HCT116 (cell line): ENCODE measurements around the gene ATP8A2. TPM values are rescaled to one million over a fixed set of nuclear protein-coding genes. Genes with fewer than 3 reads are reported as not detected.

Experiments used
- ATAC-seq: fragments of 200-7000 bp; cut with Tn5 transposase; 2 replicates; pipeline ENCODE4 v1.9.1; 2020; ENCODE audit warnings: mild to moderate bottlenecking, moderate library complexity
- BruUV-seq: library from RNA; stranded (reverse); fragments of 400-500 nt; replicated peaks from 2 replicates; lab custom pipeline; 2021; lab: Mats Ljungman, UMichigan
- CTCF ChIA-PET: fragments of 300-600 bp; sonication (Branson Sonifier 250); formaldehyde crosslinking; loops from one replicate; lab custom pipeline; 2021; ENCODE audit warnings: antibody characterized with exemption; lab: Charles Lee
- POLR2A ChIA-PET: fragments of 300-600, 350-600 bp; sonication (Branson Sonifier 250); formaldehyde crosslinking; loops from one replicate; lab custom pipeline; 2021; ENCODE audit warnings: antibody characterized with exemption; lab: Charles Lee
- RAD21 ChIA-PET, 2 experiments: fragments of 300-600 bp; sonication (Branson Sonifier 250); formaldehyde crosslinking; loops; one replicate each; lab custom pipeline; 2023; ENCODE audit warnings: low total read pairs in 2 of 2; ENCODE audit not compliant: uncharacterized antibody in 2 of 2, unreplicated experiment in 2 of 2, low non-redundant PET in 1 of 2; lab: Charles Lee
- DNase-seq: peaks from one replicate; pipeline ENCODE4 v3.0.0-alpha.2; 2010; ENCODE audit warnings: low read depth, low spot score
- H2AFZ ChIP-seq: fragments of 200-600 bp; shearing (Covaris generic), sonication (generic); 2 replicates; pipeline ENCODE4 v1.6.1; 2017; ENCODE audit warnings: low read depth, mixed run types, mixed read lengths, antibody characterized with exemption, low read length; ENCODE audit not compliant: poor library complexity, severe bottlenecking
- H3K27ac ChIP-seq: 2 replicates; pipeline ENCODE4 v1.5.1; 2012; ENCODE audit warnings: low read depth, low read length
- H3K27me3 ChIP-seq: fragments of 200-600 bp; sonication (generic); 2 replicates; pipeline ENCODE4 v1.6.1; 2016; ENCODE audit warnings: mixed run types, low read length, mixed read lengths; ENCODE audit not compliant: insufficient read depth
- H3K36me3 ChIP-seq, 2 experiments: fragments of 200-500 bp in 1 of 2; fragments of 200-600 bp in 1 of 2; sonication (Bioruptor generic) in 1 of 2; sonication (generic) in 1 of 2; 2 replicates each; pipeline versions ENCODE4 v1.5.1 to v1.6.1; 2014 to 2016; ENCODE audit warnings: low read length in 2 of 2, inconsistent platforms in 1 of 2, mixed read lengths in 1 of 2, mixed run types in 1 of 2; ENCODE audit not compliant: insufficient read depth in 2 of 2, control insufficient read depth in 1 of 2
- H3K4me1 ChIP-seq, 2 experiments: fragments of 200-600 bp in 1 of 2; sonication (generic) in 1 of 2; 2 replicates each; pipeline versions ENCODE4 v1.5.1 to v1.6.1; 2012 to 2017; ENCODE audit warnings: low read length in 2 of 2, inconsistent platforms in 1 of 2, mild to moderate bottlenecking in 1 of 2, mixed read lengths in 1 of 2, mixed run types in 1 of 2, moderate library complexity in 1 of 2; ENCODE audit not compliant: insufficient read depth in 2 of 2, control insufficient read depth in 1 of 2
- H3K4me2 ChIP-seq: fragments of 200-600 bp; sonication (generic); 2 replicates; pipeline ENCODE4 v1.6.1; 2017; ENCODE audit warnings: mixed run types, low read length, mixed read lengths
- H3K4me3 ChIP-seq, 2 experiments: fragments of 200-600 bp in 1 of 2; sonication (generic) in 1 of 2; replicated peaks in 1 of 2; 2 replicates each; pipeline ENCODE4 v1.5.1; 2011 to 2016; ENCODE audit warnings: low read length in 2 of 2, control low read depth in 1 of 2, low read depth in 1 of 2, mild to moderate bottlenecking in 1 of 2, mixed read lengths in 1 of 2, mixed run types in 1 of 2
- H3K79me2 ChIP-seq: fragments of 200-600 bp; sonication (generic); 2 replicates; pipeline ENCODE4 v1.6.1; 2017; ENCODE audit warnings: mild to moderate bottlenecking, mixed run types, low read length, moderate library complexity, mixed read lengths; ENCODE audit not compliant: insufficient read depth
- H3K9ac ChIP-seq: fragments of 200-600 bp; sonication (generic); 2 replicates; pipeline ENCODE4 v1.6.1; 2016; ENCODE audit warnings: low read length, mixed read lengths
- H3K9me2 ChIP-seq: fragments of 200-600 bp; sonication (generic), shearing (Covaris generic); 2 replicates; pipeline ENCODE4 v1.6.1; 2017; ENCODE audit warnings: mixed run types, mild to moderate bottlenecking, moderate library complexity; ENCODE audit not compliant: insufficient read depth
- H3K9me3 ChIP-seq, 2 experiments: fragments of 200-500 bp in 1 of 2; fragments of 200-600 bp in 1 of 2; sonication (Bioruptor generic) in 1 of 2; sonication (generic) in 1 of 2; 2 replicates each; pipeline ENCODE4 v1.6.1; 2014 to 2017; ENCODE audit warnings: low read length in 2 of 2, mixed read lengths in 2 of 2, inconsistent platforms in 1 of 2, low read depth in 1 of 2, mild to moderate bottlenecking in 1 of 2, mixed run types in 1 of 2, moderate library complexity in 1 of 2; ENCODE audit not compliant: control insufficient read depth in 1 of 2, insufficient read depth in 1 of 2
- H4K20me1 ChIP-seq: fragments of 200-600 bp; sonication (generic), shearing (Covaris generic); 2 replicates; pipeline ENCODE4 v1.6.1; 2017; ENCODE audit warnings: mixed run types, mild to moderate bottlenecking, moderate library complexity; ENCODE audit not compliant: insufficient read depth
- ATF3 ChIP-seq: IDR thresholded peaks from 2 replicates; pipeline ENCODE4 v1.6.1; 2012
- CBX3 ChIP-seq: IDR thresholded peaks from 2 replicates; pipeline ENCODE4 v1.6.1; 2012; ENCODE audit warnings: low read depth
- EZH2 ChIP-seq: fragments of 200-600 bp; sonication (generic); IDR thresholded peaks from 2 replicates; pipeline ENCODE4 v1.6.1; 2017; ENCODE audit warnings: antibody characterized with exemption, mixed run types
- FOSL1 ChIP-seq: IDR thresholded peaks from 2 replicates; pipeline ENCODE4 v1.6.1; 2012; ENCODE audit warnings: low read depth
- JUND ChIP-seq: IDR thresholded peaks from 2 replicates; pipeline ENCODE4 v1.6.1; 2012
- MAX ChIP-seq: IDR thresholded peaks from 2 replicates; pipeline ENCODE4 v1.6.1; 2012
- POLR2AphosphoS5 ChIP-seq: IDR thresholded peaks from 2 replicates; pipeline ENCODE4 v1.6.1; 2011; ENCODE audit warnings: mild to moderate bottlenecking, low read depth, low read length, moderate library complexity
- RAD21 ChIP-seq: IDR thresholded peaks from 2 replicates; pipeline ENCODE4 v1.6.1; 2012; ENCODE audit warnings: low read depth, mild to moderate bottlenecking
- REST ChIP-seq: IDR thresholded peaks from 2 replicates; pipeline ENCODE4 v1.6.1; 2012; ENCODE audit warnings: low read depth
- SIN3A ChIP-seq: IDR thresholded peaks from 2 replicates; pipeline ENCODE4 v1.6.1; 2012; ENCODE audit warnings: low read depth
- SP1 ChIP-seq: IDR thresholded peaks from 2 replicates; pipeline ENCODE4 v1.6.1; 2012; ENCODE audit warnings: low read depth
- SRF ChIP-seq: IDR thresholded peaks from 2 replicates; pipeline ENCODE4 v1.6.1; 2012; ENCODE audit warnings: low read depth
- TCF7L2 ChIP-seq: IDR thresholded peaks from 2 replicates; pipeline ENCODE4 v1.7.0; 2011; ENCODE audit warnings: borderline replicate concordance, inconsistent platforms; ENCODE audit not compliant: insufficient read depth, insufficient read length; ENCODE audit errors: extremely low read depth
- ZFX ChIP-seq: fragments of 450-650 bp; IDR thresholded peaks from 2 replicates; pipeline ENCODE4 v1.6.1; 2017
- ZNF274 ChIP-seq: fragments of 200-500 bp; sonication (Bioruptor generic); IDR thresholded peaks from 2 replicates; pipeline ENCODE4 v1.6.1; 2014; ENCODE audit warnings: mild to moderate bottlenecking, low read depth, low read length, inconsistent platforms
- intact Hi-C: fragments of 100-400 bp; cut with micrococcal nuclease; formaldehyde crosslinking; loops from 2 replicates; pipeline ENCODE4 v1.10.0; 2022
- total RNA-seq: library from RNA; stranded (reverse); gene quantifications from one replicate; pipeline ENCODE4 v1.2.1, GENCODE V29; 2021; ENCODE audit not compliant: unreplicated experiment
- TF ChIP-seq, protein P1 (sequence below): IDR thresholded peaks from 2 replicates; pipeline ENCODE4 v1.6.1; 2011; ENCODE audit warnings: mild to moderate bottlenecking, low read length, moderate library complexity; ENCODE audit not compliant: insufficient replicate concordance; ENCODE audit errors: extremely low read depth
- TF ChIP-seq, protein P2 (sequence below), 3 experiments: fragments of 200-600 bp in 1 of 3; sonication (generic) in 1 of 3; IDR thresholded peaks in 2 of 3; conservative IDR thresholded peaks in 1 of 3; 2 replicates each; pipeline ENCODE4 v1.5.1; 2012 to 2017; ENCODE audit warnings: low read depth in 2 of 3, low read length in 2 of 3, antibody characterized with exemption in 1 of 3, borderline replicate concordance in 1 of 3, control low read depth in 1 of 3, mild to moderate bottlenecking in 1 of 3, mixed read lengths in 1 of 3, mixed run types in 1 of 3, moderate library complexity in 1 of 3; ENCODE audit not compliant: insufficient read depth in 1 of 3

Gene ATP8A2
- total RNA-seq, 1 experiment from 2014 or later, result not detected

GRCh38 chr13:26058704-26059103, 686.9 kb downstream of the ATP8A2 start:
- POLR2A ChIA-PET, result no interaction called here
- Histone ChIP-seq H3K27me3 (peaks cover 53% of the 10 kb centered on the region), H3K36me3 (no peaks in the 10 kb centered on the region), H4K20me1 (no peaks in the 10 kb centered on the region), H3K4me3 (no peak overlapping the region), H2AFZ (no peak overlapping the region), H3K4me1 (no peaks in the 10 kb centered on the region), H3K9ac (no peak overlapping the region), H3K27ac (no peak overlapping the region), H3K9me3 (no peaks in the 10 kb centered on the region), H3K79me2 (no peaks in the 10 kb centered on the region), H3K9me2 (no peaks in the 10 kb centered on the region), H3K4me2 (no peak overlapping the region)
- ATAC-seq (no peak), DNase-seq (no peak)
- no TSS peak for BruUV-seq
- intact Hi-C loops, result no loop called here
- CTCF ChIA-PET, result interaction anchor here (1.4 to 1.7 kb wide), 2 partner anchors 74 to 484 kb away, joined by 3 to 5 read pairs; no protein-coding TSS in a partner anchor
- TF ChIP-seq SRF, result no peak
- TF ChIP-seq JUND, result no peak
- TF ChIP-seq TCF7L2, result no peak
- TF ChIP-seq FOSL1, result no peak
- TF ChIP-seq ATF3, result no peak
- TF ChIP-seq CBX3, result no peak
- no peak for TF ChIP-seq SP1
- TF ChIP-seq, protein P1, sequence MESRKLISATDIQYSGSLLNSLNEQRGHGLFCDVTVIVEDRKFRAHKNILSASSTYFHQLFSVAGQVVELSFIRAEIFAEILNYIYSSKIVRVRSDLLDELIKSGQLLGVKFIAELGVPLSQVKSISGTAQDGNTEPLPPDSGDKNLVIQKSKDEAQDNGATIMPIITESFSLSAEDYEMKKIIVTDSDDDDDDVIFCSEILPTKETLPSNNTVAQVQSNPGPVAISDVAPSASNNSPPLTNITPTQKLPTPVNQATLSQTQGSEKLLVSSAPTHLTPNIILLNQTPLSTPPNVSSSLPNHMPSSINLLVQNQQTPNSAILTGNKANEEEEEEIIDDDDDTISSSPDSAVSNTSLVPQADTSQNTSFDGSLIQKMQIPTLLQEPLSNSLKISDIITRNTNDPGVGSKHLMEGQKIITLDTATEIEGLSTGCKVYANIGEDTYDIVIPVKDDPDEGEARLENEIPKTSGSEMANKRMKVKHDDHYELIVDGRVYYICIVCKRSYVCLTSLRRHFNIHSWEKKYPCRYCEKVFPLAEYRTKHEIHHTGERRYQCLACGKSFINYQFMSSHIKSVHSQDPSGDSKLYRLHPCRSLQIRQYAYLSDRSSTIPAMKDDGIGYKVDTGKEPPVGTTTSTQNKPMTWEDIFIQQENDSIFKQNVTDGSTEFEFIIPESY, result no peak
- no peak for TF ChIP-seq RAD21
- no peak for TF ChIP-seq ZNF274
- TF ChIP-seq ZFX, result no peak
- no peak for TF ChIP-seq MAX
- no peak for TF ChIP-seq REST
- no peak for TF ChIP-seq POLR2AphosphoS5
- TF ChIP-seq EZH2, result no peak
- TF ChIP-seq, protein P2, sequence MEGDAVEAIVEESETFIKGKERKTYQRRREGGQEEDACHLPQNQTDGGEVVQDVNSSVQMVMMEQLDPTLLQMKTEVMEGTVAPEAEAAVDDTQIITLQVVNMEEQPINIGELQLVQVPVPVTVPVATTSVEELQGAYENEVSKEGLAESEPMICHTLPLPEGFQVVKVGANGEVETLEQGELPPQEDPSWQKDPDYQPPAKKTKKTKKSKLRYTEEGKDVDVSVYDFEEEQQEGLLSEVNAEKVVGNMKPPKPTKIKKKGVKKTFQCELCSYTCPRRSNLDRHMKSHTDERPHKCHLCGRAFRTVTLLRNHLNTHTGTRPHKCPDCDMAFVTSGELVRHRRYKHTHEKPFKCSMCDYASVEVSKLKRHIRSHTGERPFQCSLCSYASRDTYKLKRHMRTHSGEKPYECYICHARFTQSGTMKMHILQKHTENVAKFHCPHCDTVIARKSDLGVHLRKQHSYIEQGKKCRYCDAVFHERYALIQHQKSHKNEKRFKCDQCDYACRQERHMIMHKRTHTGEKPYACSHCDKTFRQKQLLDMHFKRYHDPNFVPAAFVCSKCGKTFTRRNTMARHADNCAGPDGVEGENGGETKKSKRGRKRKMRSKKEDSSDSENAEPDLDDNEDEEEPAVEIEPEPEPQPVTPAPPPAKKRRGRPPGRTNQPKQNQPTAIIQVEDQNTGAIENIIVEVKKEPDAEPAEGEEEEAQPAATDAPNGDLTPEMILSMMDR (IDR thresholded peaks at IDR 0.05 in 2 of 3, conservative IDR thresholded peaks at IDR 0.05 in 1 of 3; ENCODE audit: borderline replicate concordance in 1 of 3, insufficient read depth in 1 of 3, low read depth in 2 of 3, low read length in 2 of 3), result no peak
- TF ChIP-seq SIN3A, result no peak
- RAD21 ChIA-PET, result no interaction called here
